ENCODE measurements around the gene GPNMB. TPM values are rescaled to one million over a fixed set of nuclear protein-coding genes. Genes with fewer than 3 reads are reported as not detected.

GPNMB gene
- total RNA-seq, 2 donors from 2014 or later: 0.99 to 1.1 TPM

DNA sequence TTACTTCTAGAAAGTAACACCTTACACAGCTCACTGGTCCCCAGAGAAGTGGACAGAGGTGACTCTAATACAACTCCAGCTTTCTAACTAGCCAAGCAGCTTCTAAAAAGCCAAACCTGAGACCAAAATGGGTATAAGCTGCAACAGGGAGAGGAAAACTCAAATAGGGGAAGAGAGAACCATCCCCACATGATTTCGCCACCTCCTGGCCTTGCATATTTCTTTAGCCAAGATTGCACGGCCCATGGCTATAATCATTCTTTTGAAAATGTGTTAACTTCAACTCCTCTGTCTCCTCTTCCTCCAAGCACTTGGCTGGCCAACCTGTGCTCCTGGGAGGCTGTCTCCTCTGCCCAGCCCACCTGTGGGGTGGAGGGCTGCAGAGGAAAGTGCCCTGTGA, 36.1 kb upstream of the GPNMB start:
- no peak overlapping the region for H3K4me3 ChIP-seq (ENCODE audit: low read length)
- TF ChIP-seq CTCF (conservative IDR thresholded peaks at IDR 0.05): no peak
- H3K27me3 ChIP-seq (ENCODE audit: control insufficient read depth, insufficient read depth, low read length, poor library complexity, severe bottlenecking): peaks cover 33% of the 10 kb centered on the region
- H3K9ac ChIP-seq (ENCODE audit: extremely low read depth, low read length, poor library complexity, severe bottlenecking): no peak overlapping the region
- peaks cover 4% of the 10 kb centered on the region for H3K4me1 ChIP-seq (ENCODE audit: control insufficient read depth, insufficient read depth, low read length)
- Mint-ChIP-seq H3K4me3 (no peak overlapping the region), H3K27me3 (ENCODE audit: insufficient read depth) (peaks cover 6% of the 10 kb centered on the region), H3K4me1 (peaks cover 28% of the 10 kb centered on the region), H3K36me3 (ENCODE audit: low read depth) (no peaks in the 10 kb centered on the region), H3K9me3 (no peaks in the 10 kb centered on the region), H3K27ac (no peak overlapping the region)
- H3K36me3 ChIP-seq (ENCODE audit: control insufficient read depth, insufficient read depth, low read length): no peaks in the 10 kb centered on the region
- no peaks in the 10 kb centered on the region for H3K9me3 ChIP-seq (ENCODE audit: control insufficient read depth, low read length)
- DNase-seq: no peak
- 83 to 100% methylated on average over 1 to 2 of the region's 2 CpGs for WGBS, 2 experiments (ENCODE audit: insufficient coverage in 1 of 2, insufficient read length in 1 of 2)
- no peak overlapping the region for H3K27ac ChIP-seq (ENCODE audit: low read depth, low read length)

- Histone ChIP-seq H3K36me3 (ENCODE audit: control insufficient read depth, insufficient read depth, low read length) (no peaks in the 10 kb centered on the region), H3K27ac (ENCODE audit: low read depth, low read length) (no peak overlapping the region), H3K4me3 (ENCODE audit: low read length) (no peak overlapping the region), H3K9ac (ENCODE audit: extremely low read depth, low read length, poor library complexity, severe bottlenecking) (no peak overlapping the region), H3K4me1 (ENCODE audit: control insufficient read depth, insufficient read depth, low read length) (peaks cover 4% of the 10 kb centered on the region), H3K27me3 (ENCODE audit: control insufficient read depth, insufficient read depth, low read length, poor library complexity, severe bottlenecking) (peaks cover 31% of the 10 kb centered on the region), H3K9me3 (ENCODE audit: control insufficient read depth, low read length) (no peaks in the 10 kb centered on the region)
- Mint-ChIP-seq H3K4me3 (peak overlapping the region; percentile 36), H3K27ac (peak overlapping the region; percentile 18), H3K9me3 (no peaks in the 10 kb centered on the region), H3K4me1 (peaks cover 23% of the 10 kb centered on the region), H3K27me3 (ENCODE audit: insufficient read depth) (peaks cover 6% of the 10 kb centered on the region), H3K36me3 (ENCODE audit: low read depth) (no peaks in the 10 kb centered on the region)
- 90 to 97% methylated on average over 4 to 11 of the region's 11 CpGs for WGBS, 2 experiments (ENCODE audit: insufficient coverage in 1 of 2, insufficient read length in 1 of 2)
- no peak for TF ChIP-seq CTCF (conservative IDR thresholded peaks at IDR 0.05)
- DNase-seq: peak; percentile 81
Measured at GRCh38 chr7:23211589-23211988, 35.0 kb upstream of the GPNMB start.

DNA sequence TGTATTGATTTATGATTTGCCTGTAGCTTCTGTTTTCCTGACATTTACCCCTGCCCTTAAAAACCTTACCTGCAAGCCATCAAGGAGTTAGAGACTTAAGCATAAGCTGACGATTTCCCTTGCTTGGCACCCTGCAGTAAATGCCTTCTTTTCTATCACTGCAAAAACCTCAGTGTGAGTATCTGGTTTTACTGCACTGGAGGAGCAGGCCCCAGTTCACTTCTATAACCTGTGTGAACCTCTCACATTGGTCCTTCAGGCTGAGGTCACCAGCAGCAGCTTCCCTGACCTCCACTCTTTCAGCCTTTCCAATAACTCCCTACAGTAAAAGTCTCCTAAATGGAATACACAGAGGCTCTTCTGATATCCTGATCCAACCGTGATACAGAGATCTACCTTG, 34.2 kb upstream of the GPNMB start:
- H3K27me3 ChIP-seq (ENCODE audit: control insufficient read depth, insufficient read depth, low read length, poor library complexity, severe bottlenecking): peaks cover 23% of the 10 kb centered on the region
- peaks cover 15% of the 10 kb centered on the region for H3K4me1 Mint-ChIP-seq
- H3K27ac ChIP-seq (ENCODE audit: low read depth, low read length): no peak overlapping the region
- H3K36me3 Mint-ChIP-seq (ENCODE audit: low read depth): no peaks in the 10 kb centered on the region
- H3K4me1 ChIP-seq (ENCODE audit: control insufficient read depth, insufficient read depth, low read length): peaks cover 4% of the 10 kb centered on the region
- no peaks in the 10 kb centered on the region for H3K9me3 ChIP-seq (ENCODE audit: control insufficient read depth, low read length)
- no peak for TF ChIP-seq CTCF (conservative IDR thresholded peaks at IDR 0.05)
- H3K4me3 Mint-ChIP-seq: no peak overlapping the region
- H3K4me3 ChIP-seq (ENCODE audit: low read length): no peak overlapping the region
- no peaks in the 10 kb centered on the region for H3K9me3 Mint-ChIP-seq
- H3K36me3 ChIP-seq (ENCODE audit: control insufficient read depth, insufficient read depth, low read length): no peaks in the 10 kb centered on the region
- H3K9ac ChIP-seq (ENCODE audit: extremely low read depth, low read length, poor library complexity, severe bottlenecking): no peak overlapping the region
- H3K27ac Mint-ChIP-seq: peak overlapping the region; percentile 18
- 87 to 96% methylated on average over 2 of the region's 2 CpGs for WGBS, 2 experiments (ENCODE audit: insufficient coverage in 1 of 2, insufficient read length in 1 of 2)
- H3K27me3 Mint-ChIP-seq (ENCODE audit: insufficient read depth): peaks cover 3% of the 10 kb centered on the region
- DNase-seq: no peak
